K562 (cell line): ENCODE results near the gene LIPF.

Experiments
- EZH2 ChIP-seq: IDR thresholded peaks from 2 replicates; pipeline ENCODE4 v1.6.1; 2012; ENCODE audit warnings: low read depth, mild to moderate bottlenecking, inconsistent platforms, low read length, borderline replicate concordance
- GABPA ChIP-seq: fragments of 200-800 bp; sonication (Bioruptor generic); conservative IDR thresholded peaks from 2 replicates; pipeline ENCODE4 v1.6.1; 2016; ENCODE audit warnings: low read depth, missing genetic modification characterization, missing compliant biosample characterization
- HDAC2 ChIP-seq: fragments of 450-650 bp; IDR thresholded peaks from 2 replicates; pipeline ENCODE4 v1.6.1; 2016; ENCODE audit warnings: mild to moderate bottlenecking
- POLR2A ChIP-seq: fragments of 450-650 bp; conservative IDR thresholded peaks from 2 replicates; pipeline ENCODE4 v1.6.1; 2016
- POLR2AphosphoS5 ChIP-seq: IDR thresholded peaks from 2 replicates; pipeline ENCODE4 v1.6.1; 2011; ENCODE audit warnings: mild to moderate bottlenecking, low read depth, low read length, moderate library complexity; ENCODE audit not compliant: control insufficient read depth, insufficient read depth
- RBM15 ChIP-seq: fragments of 200-400 bp; formaldehyde crosslinking; IDR thresholded peaks from 2 replicates; pipeline ENCODE4 v1.6.1; 2018; ENCODE audit warnings: mild to moderate bottlenecking, low read length, moderate library complexity; ENCODE audit not compliant: insufficient read depth
- SAP30 ChIP-seq: fragments of 200-600 bp; sonication (generic); IDR thresholded peaks from 2 replicates; pipeline ENCODE4 v1.6.1; 2012; ENCODE audit warnings: borderline replicate concordance, low read depth, mild to moderate bottlenecking, moderate library complexity, low read length, control low read depth, inconsistent platforms; ENCODE audit not compliant: insufficient read depth, poor library complexity, severe bottlenecking
- ZC3H4 ChIP-seq: sonication (generic); formaldehyde crosslinking; IDR thresholded peaks from 2 replicates; pipeline ENCODE4 v1.9.0; 2021; ENCODE audit warnings: missing genetic modification reagents, borderline replicate concordance
- ZNF717 ChIP-seq: fragments of 250-450 bp; sonication (Bioruptor Pico); IDR thresholded peaks from 2 replicates; pipeline ENCODE4 v1.5.0; 2021
- TF ChIP-seq, protein P1 (sequence below): fragments of 450-650 bp; IDR thresholded peaks from 2 replicates; pipeline ENCODE4 v1.6.1; 2017; ENCODE audit warnings: antibody characterized with exemption
- TF ChIP-seq, protein P2 (sequence below), 3 experiments: IDR thresholded peaks in 2 of 3; conservative IDR thresholded peaks in 1 of 3; 2 replicates each; pipeline ENCODE4 v1.5.1; 2011 to 2012; ENCODE audit warnings: low read length in 3 of 3, mild to moderate bottlenecking in 3 of 3, control low read depth in 2 of 3, improper control_type of control experiment in 1 of 3, inconsistent platforms in 1 of 3, low read depth in 1 of 3, mixed read lengths in 1 of 3, moderate library complexity in 1 of 3; ENCODE audit not compliant: insufficient read depth in 2 of 3

DNA sequence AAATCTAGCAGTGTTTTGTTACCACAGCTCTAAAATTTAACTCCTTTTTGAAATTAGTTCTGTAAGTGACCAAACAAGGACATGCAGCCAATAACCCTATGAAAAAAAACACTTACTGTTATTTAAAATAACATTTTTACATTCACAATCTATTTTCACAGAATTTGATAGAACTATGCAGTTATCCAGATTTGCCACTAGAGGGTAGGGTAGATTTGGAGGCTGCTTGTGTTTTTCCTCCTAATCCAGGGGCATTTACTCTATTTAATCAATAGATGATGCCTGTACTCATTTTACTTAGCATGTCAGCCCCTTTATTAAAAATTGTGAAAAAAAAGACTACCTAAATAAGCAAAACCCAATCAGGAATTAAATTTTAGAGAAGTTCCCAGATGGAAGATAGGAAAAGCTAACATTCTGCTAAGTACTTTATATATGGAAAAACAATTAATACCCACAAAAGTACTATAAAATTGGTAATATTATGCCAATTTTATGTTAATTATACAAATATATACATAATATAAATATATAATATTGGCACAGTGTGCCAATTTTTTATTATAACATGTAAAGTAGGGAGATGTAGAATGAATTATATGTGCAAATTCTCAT, 23.7 kb downstream of the LIPF start:
- TF ChIP-seq SAP30 (no peak), EZH2 (no peak), POLR2A (no peak), ZC3H4 (no peak), GABPA (tag) (no peak), HDAC2 (no peak), RBM15 (no peak), ZNF717 (CRISPR knock-in tag) (no peak), POLR2AphosphoS5 (no peak)
- TF ChIP-seq, protein P1, sequence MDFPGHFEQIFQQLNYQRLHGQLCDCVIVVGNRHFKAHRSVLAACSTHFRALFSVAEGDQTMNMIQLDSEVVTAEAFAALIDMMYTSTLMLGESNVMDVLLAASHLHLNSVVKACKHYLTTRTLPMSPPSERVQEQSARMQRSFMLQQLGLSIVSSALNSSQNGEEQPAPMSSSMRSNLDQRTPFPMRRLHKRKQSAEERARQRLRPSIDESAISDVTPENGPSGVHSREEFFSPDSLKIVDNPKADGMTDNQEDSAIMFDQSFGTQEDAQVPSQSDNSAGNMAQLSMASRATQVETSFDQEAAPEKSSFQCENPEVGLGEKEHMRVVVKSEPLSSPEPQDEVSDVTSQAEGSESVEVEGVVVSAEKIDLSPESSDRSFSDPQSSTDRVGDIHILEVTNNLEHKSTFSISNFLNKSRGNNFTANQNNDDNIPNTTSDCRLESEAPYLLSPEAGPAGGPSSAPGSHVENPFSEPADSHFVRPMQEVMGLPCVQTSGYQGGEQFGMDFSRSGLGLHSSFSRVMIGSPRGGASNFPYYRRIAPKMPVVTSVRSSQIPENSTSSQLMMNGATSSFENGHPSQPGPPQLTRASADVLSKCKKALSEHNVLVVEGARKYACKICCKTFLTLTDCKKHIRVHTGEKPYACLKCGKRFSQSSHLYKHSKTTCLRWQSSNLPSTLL, result no peak
- TF ChIP-seq, protein P2, sequence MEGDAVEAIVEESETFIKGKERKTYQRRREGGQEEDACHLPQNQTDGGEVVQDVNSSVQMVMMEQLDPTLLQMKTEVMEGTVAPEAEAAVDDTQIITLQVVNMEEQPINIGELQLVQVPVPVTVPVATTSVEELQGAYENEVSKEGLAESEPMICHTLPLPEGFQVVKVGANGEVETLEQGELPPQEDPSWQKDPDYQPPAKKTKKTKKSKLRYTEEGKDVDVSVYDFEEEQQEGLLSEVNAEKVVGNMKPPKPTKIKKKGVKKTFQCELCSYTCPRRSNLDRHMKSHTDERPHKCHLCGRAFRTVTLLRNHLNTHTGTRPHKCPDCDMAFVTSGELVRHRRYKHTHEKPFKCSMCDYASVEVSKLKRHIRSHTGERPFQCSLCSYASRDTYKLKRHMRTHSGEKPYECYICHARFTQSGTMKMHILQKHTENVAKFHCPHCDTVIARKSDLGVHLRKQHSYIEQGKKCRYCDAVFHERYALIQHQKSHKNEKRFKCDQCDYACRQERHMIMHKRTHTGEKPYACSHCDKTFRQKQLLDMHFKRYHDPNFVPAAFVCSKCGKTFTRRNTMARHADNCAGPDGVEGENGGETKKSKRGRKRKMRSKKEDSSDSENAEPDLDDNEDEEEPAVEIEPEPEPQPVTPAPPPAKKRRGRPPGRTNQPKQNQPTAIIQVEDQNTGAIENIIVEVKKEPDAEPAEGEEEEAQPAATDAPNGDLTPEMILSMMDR (IDR thresholded peaks at IDR 0.05 in 2 of 3, conservative IDR thresholded peaks at IDR 0.05 in 1 of 3; ENCODE audit: insufficient read depth in 2 of 3, low read depth in 1 of 3, low read length in 3 of 3), result peak in 2 of 3 experiments; percentile 13 to 38; a peak in 2 of 6 replicates
